Mesendoderm (in vitro differentiated cells): Measurements from ENCODE around the gene NFASC.

Source experiments
- DNase-seq: peaks from one replicate; pipeline ENCODE4 v3.0.0; 2013
- H2AK5ac ChIP-seq: 2 replicates; pipeline ENCODE4 v1.6.1; 2013; ENCODE audit warnings: low read length, inconsistent platforms
- H2BK120ac ChIP-seq: 2 replicates; pipeline ENCODE4 v1.6.1; 2013; ENCODE audit warnings: low read depth, mild to moderate bottlenecking, low read length, moderate library complexity, mixed read lengths
- H2BK15ac ChIP-seq: replicated peaks from 2 replicates; pipeline ENCODE4 v1.6.1; 2013; ENCODE audit warnings: low read depth, mild to moderate bottlenecking, moderate library complexity
- H2BK5ac ChIP-seq: 2 replicates; pipeline ENCODE4 v1.6.1; 2013; ENCODE audit warnings: low read length, inconsistent platforms
- H3K18ac ChIP-seq: 2 replicates; pipeline ENCODE4 v1.6.1; 2013; ENCODE audit warnings: mild to moderate bottlenecking, low read length, mixed read lengths
- H3K23ac ChIP-seq: one replicate; pipeline ENCODE4 v1.6.1; 2013; ENCODE audit warnings: low read length
- H3K27ac ChIP-seq: 2 replicates; pipeline ENCODE4 v1.5.1; 2013; ENCODE audit warnings: low read depth, mild to moderate bottlenecking, inconsistent platforms, low read length, moderate library complexity
- H3K27me3 ChIP-seq: 2 replicates; pipeline ENCODE4 v1.6.1; 2013; ENCODE audit warnings: low read length, control low read depth, mild to moderate bottlenecking, inconsistent platforms; ENCODE audit not compliant: insufficient read depth, poor library complexity
- H3K36me3 ChIP-seq: 2 replicates; pipeline ENCODE4 v1.6.1; 2013; ENCODE audit warnings: low read length, inconsistent platforms; ENCODE audit not compliant: control insufficient read depth, insufficient read depth
- H3K4ac ChIP-seq: one replicate; pipeline ENCODE4 v1.6.1; 2013; ENCODE audit warnings: low read depth, mild to moderate bottlenecking, low read length, moderate library complexity
- H3K4me1 ChIP-seq: 2 replicates; pipeline ENCODE4 v1.6.1; 2013; ENCODE audit warnings: low read depth, low read length, inconsistent platforms; ENCODE audit not compliant: control insufficient read depth
- H3K4me2 ChIP-seq: 2 replicates; pipeline ENCODE4 v1.6.1; 2013; ENCODE audit warnings: low read length
- H3K4me3 ChIP-seq: 2 replicates; pipeline ENCODE4 v1.5.1; 2013; ENCODE audit warnings: mild to moderate bottlenecking, low read length
- H3K56ac ChIP-seq: one replicate; pipeline ENCODE4 v1.6.1; 2013; ENCODE audit warnings: low read length
- H3K79me1 ChIP-seq: 2 replicates; pipeline ENCODE4 v1.6.1; 2013; ENCODE audit warnings: low read length, inconsistent platforms
- H3K79me2 ChIP-seq: 2 replicates; pipeline ENCODE4 v1.6.1; 2013; ENCODE audit warnings: mild to moderate bottlenecking, low read length; ENCODE audit not compliant: control insufficient read depth, insufficient read depth
- H3K9ac ChIP-seq: 2 replicates; pipeline ENCODE4 v1.6.1; 2013; ENCODE audit warnings: low read length, inconsistent platforms
- H4K5ac ChIP-seq: one replicate; pipeline ENCODE4 v1.6.1; 2013; ENCODE audit warnings: low read length
- H4K8ac ChIP-seq: one replicate; pipeline ENCODE4 v1.6.1; 2013; ENCODE audit warnings: low read depth, mild to moderate bottlenecking, control low read depth, low read length, moderate library complexity
- WGBS: extraction: QIAGEN DNeasy Blood & Tissue Kit; methylation state at CpG from one replicate; pipeline ENCODE4 v1.1.7; 2013; ENCODE audit warnings: low lambda C conversion rate, missing lambda C conversion rate; ENCODE audit not compliant: insufficient coverage; ENCODE audit errors: extremely low coverage; 5-methylcytosine and 5-hydroxymethylcytosine counted together

The NFASC gene

DNA sequence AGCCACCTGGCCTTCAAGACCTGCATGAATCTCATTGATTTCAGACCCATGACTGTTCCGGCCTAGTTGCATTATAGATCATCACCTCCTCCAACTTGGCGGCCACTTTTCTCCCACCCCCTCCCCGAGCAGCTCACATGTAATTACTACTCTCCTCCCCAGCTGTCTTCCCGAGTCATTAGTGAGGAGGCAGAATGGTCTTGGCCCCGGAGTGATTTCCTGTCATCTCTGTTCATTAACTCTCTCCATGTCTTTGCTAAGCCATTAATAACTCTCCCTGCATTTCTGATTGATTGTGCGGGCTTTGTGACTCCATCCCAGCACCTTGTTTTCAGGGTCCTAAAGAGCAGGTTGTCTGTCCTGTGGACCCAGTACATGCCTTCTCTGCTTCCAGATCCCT is 96.8 kb downstream of the NFASC start:
- no peaks in the 10 kb centered on the region for H3K36me3 ChIP-seq
- H4K5ac ChIP-seq: no peak overlapping the region
- H3K4ac ChIP-seq: no peak overlapping the region
- no peak overlapping the region for H3K9ac ChIP-seq
- no peak overlapping the region for H3K4me2 ChIP-seq
- WGBS: no CpG with 5 or more reads among the region's 6 CpGs
- no peaks in the 10 kb centered on the region for H3K27me3 ChIP-seq
- no peak overlapping the region for H4K8ac ChIP-seq
- no peaks in the 10 kb centered on the region for H3K79me1 ChIP-seq
- no peak overlapping the region for H2BK15ac ChIP-seq
- no peak overlapping the region for H3K18ac ChIP-seq
- no peak overlapping the region for H3K23ac ChIP-seq
- DNase-seq: no peak
- H2AK5ac ChIP-seq: no peak overlapping the region
- H3K27ac ChIP-seq: no peak overlapping the region
- H3K56ac ChIP-seq: no peak overlapping the region
- no peak overlapping the region for H2BK5ac ChIP-seq
- no peak overlapping the region for H3K4me3 ChIP-seq
- H3K79me2 ChIP-seq: no peaks in the 10 kb centered on the region
- no peak overlapping the region for H2BK120ac ChIP-seq
- no peaks in the 10 kb centered on the region for H3K4me1 ChIP-seq

DNA sequence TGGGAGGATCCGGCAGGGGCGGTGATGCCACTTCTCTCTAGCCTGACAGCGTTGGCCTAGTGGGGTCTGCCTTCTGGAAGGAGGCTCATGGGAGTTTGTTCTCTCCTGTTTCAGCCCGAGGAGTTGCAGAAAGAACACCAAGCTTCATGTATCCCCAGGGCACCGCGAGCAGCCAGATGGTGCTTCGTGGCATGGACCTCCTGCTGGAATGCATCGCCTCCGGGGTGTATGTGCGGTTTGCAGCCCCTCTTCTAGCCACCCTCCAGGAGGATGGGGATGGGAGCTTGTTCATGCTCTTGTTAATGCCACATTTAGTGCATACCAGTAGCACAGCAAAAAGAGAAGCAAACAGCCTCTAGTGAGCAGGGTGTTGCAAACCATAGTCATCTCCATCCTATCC is 97.5 kb downstream of the NFASC start:
- Histone ChIP-seq H3K79me1 (no peaks in the 10 kb centered on the region), H2BK15ac (no peak overlapping the region), H4K8ac (no peak overlapping the region), H3K56ac (no peak overlapping the region), H3K4me2 (no peak overlapping the region), H2BK120ac (no peak overlapping the region), H4K5ac (no peak overlapping the region), H3K27ac (no peak overlapping the region), H3K4me1 (no peaks in the 10 kb centered on the region), H3K9ac (no peak overlapping the region), H3K27me3 (no peaks in the 10 kb centered on the region), H3K23ac (no peak overlapping the region), H3K18ac (no peak overlapping the region), H3K4me3 (no peak overlapping the region), H3K4ac (no peak overlapping the region), H3K36me3 (no peaks in the 10 kb centered on the region), H3K79me2 (no peaks in the 10 kb centered on the region), H2AK5ac (no peak overlapping the region), H2BK5ac (no peak overlapping the region)
- no peak for DNase-seq
- no CpG with 5 or more reads among the region's 10 CpGs for WGBS

DNA sequence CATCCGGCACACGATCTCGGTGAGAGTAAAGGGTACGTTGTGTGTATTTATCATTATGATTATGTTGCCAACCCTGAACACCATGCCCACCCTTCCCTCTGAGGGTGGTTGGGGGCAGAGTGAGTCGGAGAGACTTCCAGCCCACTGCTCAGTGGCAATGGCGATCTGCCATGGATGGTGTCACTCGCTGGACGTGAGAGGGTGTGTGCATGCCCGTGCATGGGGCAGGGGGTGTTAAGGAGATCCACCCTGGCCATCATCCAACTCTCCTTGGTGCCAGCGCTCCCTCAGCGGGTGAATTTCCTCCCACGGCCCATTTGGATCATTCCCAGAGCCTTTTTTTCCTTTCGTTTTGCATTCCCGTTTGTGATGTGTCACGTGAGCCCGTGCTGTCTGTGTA is 98.3 kb downstream of the NFASC start:
- Histone ChIP-seq H3K79me1 (no peaks in the 10 kb centered on the region), H4K8ac (no peak overlapping the region), H3K79me2 (no peaks in the 10 kb centered on the region), H3K4me3 (no peak overlapping the region), H3K18ac (no peak overlapping the region), H3K4me2 (no peak overlapping the region), H4K5ac (no peak overlapping the region), H2BK5ac (no peak overlapping the region), H3K9ac (no peak overlapping the region), H3K36me3 (no peaks in the 10 kb centered on the region), H3K4ac (no peak overlapping the region), H2BK15ac (no peak overlapping the region), H2BK120ac (no peak overlapping the region), H3K27me3 (no peaks in the 10 kb centered on the region), H2AK5ac (no peak overlapping the region), H3K23ac (no peak overlapping the region), H3K56ac (no peak overlapping the region), H3K4me1 (no peaks in the 10 kb centered on the region), H3K27ac (no peak overlapping the region)
- DNase-seq: no peak
- WGBS: no CpG with 5 or more reads among the region's 16 CpGs

- Histone ChIP-seq H2BK120ac (no peak overlapping the region), H3K9ac (no peak overlapping the region), H3K79me1 (no peaks in the 10 kb centered on the region), H2AK5ac (no peak overlapping the region), H2BK15ac (no peak overlapping the region), H3K27me3 (no peaks in the 10 kb centered on the region), H2BK5ac (no peak overlapping the region), H3K4me3 (no peak overlapping the region), H3K4ac (no peak overlapping the region), H4K5ac (no peak overlapping the region), H3K27ac (no peak overlapping the region), H3K56ac (no peak overlapping the region), H3K4me1 (no peaks in the 10 kb centered on the region), H3K18ac (no peak overlapping the region), H3K36me3 (no peaks in the 10 kb centered on the region), H3K79me2 (no peaks in the 10 kb centered on the region), H3K4me2 (no peak overlapping the region), H3K23ac (no peak overlapping the region), H4K8ac (no peak overlapping the region)
- no peak for DNase-seq
- no CpG with 5 or more reads among the region's 2 CpGs for WGBS
Measured at GRCh38 chr1:204970937-204971336, 100.3 kb downstream of the NFASC start.

- Histone ChIP-seq H3K27me3 (no peaks in the 10 kb centered on the region), H2BK120ac (no peak overlapping the region), H3K4me2 (no peak overlapping the region), H3K4me1 (no peaks in the 10 kb centered on the region), H2AK5ac (no peak overlapping the region), H3K4ac (no peak overlapping the region), H2BK5ac (no peak overlapping the region), H3K18ac (no peak overlapping the region), H3K27ac (no peak overlapping the region), H3K9ac (no peak overlapping the region), H3K79me2 (no peaks in the 10 kb centered on the region), H3K23ac (no peak overlapping the region), H4K5ac (no peak overlapping the region), H4K8ac (no peak overlapping the region), H3K79me1 (no peaks in the 10 kb centered on the region), H3K56ac (no peak overlapping the region), H3K36me3 (no peaks in the 10 kb centered on the region), H2BK15ac (no peak overlapping the region), H3K4me3 (no peak overlapping the region)
- peak; percentile 30 for DNase-seq
- WGBS: no CpG with 5 or more reads among the region's 12 CpGs
Measured at GRCh38 chr1:204971517-204972336, 101.1 kb downstream of the NFASC start.

DNA sequence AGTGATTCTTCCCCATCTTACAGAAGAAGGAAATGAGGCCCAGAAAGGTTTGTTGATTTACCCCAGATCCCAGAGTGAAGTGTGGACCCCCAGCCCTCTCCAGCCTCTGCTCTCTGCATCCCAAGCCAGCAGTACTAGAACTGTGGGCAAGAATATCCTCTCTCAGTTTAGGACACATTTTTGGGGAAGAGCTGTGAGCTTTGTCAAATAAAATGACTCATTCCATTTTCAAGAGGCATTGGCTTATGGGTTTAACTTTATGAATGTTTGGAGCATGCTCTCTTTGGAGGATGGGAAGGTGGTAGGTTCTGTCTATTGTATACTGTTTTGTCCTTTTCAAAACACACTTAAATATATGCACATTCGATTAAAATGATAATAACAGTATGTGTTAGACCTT is 101.8 kb downstream of the NFASC start:
- WGBS: no CpG with 5 or more reads among the region's 1 CpG
- H3K4me3 ChIP-seq: no peak overlapping the region
- no peak overlapping the region for H3K27ac ChIP-seq
- DNase-seq: no peak
- no peak overlapping the region for H2BK15ac ChIP-seq
- H3K9ac ChIP-seq: no peak overlapping the region
- H3K4me2 ChIP-seq: no peak overlapping the region
- H2BK120ac ChIP-seq: no peak overlapping the region
- no peak overlapping the region for H3K4ac ChIP-seq
- no peak overlapping the region for H3K18ac ChIP-seq
- no peaks in the 10 kb centered on the region for H3K4me1 ChIP-seq
- no peak overlapping the region for H4K5ac ChIP-seq
- H4K8ac ChIP-seq: no peak overlapping the region
- H3K79me2 ChIP-seq: no peaks in the 10 kb centered on the region
- no peak overlapping the region for H3K23ac ChIP-seq
- no peak overlapping the region for H2BK5ac ChIP-seq
- no peak overlapping the region for H3K56ac ChIP-seq
- no peaks in the 10 kb centered on the region for H3K79me1 ChIP-seq
- H3K36me3 ChIP-seq: no peaks in the 10 kb centered on the region
- no peak overlapping the region for H2AK5ac ChIP-seq
- H3K27me3 ChIP-seq: no peaks in the 10 kb centered on the region
